HFF-Myc (cell line): ENCODE measurements around the gene ZNF385A.

Source experiments
- DNase-seq: peaks from one replicate; pipeline ENCODE4 v3.0.0-alpha.2; 2011; ENCODE audit warnings: low read depth; ENCODE audit errors: extremely low read depth
- H3K4me3 ChIP-seq: replicated peaks from 2 replicates; pipeline ENCODE4 v1.5.1; 2011; ENCODE audit warnings: low read depth, mild to moderate bottlenecking, control low read depth, low read length
- TF ChIP-seq, protein P1 (sequence below): IDR thresholded peaks from 2 replicates; pipeline ENCODE4 v1.5.1; 2012; ENCODE audit warnings: mild to moderate bottlenecking, low read depth, low read length, control low read depth; ENCODE audit errors: missing control alignments

Gene ZNF385A

DNA sequence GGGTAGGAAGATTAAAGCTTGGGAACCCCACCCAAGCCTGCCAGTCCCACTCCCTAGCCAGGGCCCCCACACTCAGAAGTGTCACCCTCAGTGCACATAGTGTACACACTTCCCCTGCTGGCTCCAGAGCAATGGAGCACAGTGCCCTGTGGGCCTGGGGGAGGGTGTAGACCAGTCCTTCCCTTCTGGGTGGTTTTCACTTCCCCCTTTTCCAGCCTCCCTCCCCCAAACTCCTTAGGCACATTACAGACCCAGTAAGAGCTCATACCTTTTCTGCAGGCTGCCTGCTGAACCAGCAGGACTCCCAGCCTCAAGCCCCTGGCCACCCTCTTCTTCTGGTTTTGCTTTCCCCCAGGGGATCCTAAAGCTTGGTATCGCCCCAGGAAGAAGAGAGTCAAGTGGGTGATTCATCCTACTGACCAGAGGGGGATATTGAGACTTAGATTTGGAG is at the start of gene ZNF385A:
Gene ZNF385A (minus strand): TSS at position 143 of the 451 bp plus-strand sequence. CDS start 219 bp downstream, outside the sequence.
- no peak for DNase-seq
- TF ChIP-seq, protein P1, sequence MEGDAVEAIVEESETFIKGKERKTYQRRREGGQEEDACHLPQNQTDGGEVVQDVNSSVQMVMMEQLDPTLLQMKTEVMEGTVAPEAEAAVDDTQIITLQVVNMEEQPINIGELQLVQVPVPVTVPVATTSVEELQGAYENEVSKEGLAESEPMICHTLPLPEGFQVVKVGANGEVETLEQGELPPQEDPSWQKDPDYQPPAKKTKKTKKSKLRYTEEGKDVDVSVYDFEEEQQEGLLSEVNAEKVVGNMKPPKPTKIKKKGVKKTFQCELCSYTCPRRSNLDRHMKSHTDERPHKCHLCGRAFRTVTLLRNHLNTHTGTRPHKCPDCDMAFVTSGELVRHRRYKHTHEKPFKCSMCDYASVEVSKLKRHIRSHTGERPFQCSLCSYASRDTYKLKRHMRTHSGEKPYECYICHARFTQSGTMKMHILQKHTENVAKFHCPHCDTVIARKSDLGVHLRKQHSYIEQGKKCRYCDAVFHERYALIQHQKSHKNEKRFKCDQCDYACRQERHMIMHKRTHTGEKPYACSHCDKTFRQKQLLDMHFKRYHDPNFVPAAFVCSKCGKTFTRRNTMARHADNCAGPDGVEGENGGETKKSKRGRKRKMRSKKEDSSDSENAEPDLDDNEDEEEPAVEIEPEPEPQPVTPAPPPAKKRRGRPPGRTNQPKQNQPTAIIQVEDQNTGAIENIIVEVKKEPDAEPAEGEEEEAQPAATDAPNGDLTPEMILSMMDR = no peak
- no peak within 1 kb of the TSS for H3K4me3 ChIP-seq

GRCh38 chr12:54432815-54433164 is 48.3 kb upstream of the ZNF385A start:
- no peak overlapping the region for H3K4me3 ChIP-seq
- TF ChIP-seq, protein P1 = no peak
- no peak for DNase-seq

DNA sequence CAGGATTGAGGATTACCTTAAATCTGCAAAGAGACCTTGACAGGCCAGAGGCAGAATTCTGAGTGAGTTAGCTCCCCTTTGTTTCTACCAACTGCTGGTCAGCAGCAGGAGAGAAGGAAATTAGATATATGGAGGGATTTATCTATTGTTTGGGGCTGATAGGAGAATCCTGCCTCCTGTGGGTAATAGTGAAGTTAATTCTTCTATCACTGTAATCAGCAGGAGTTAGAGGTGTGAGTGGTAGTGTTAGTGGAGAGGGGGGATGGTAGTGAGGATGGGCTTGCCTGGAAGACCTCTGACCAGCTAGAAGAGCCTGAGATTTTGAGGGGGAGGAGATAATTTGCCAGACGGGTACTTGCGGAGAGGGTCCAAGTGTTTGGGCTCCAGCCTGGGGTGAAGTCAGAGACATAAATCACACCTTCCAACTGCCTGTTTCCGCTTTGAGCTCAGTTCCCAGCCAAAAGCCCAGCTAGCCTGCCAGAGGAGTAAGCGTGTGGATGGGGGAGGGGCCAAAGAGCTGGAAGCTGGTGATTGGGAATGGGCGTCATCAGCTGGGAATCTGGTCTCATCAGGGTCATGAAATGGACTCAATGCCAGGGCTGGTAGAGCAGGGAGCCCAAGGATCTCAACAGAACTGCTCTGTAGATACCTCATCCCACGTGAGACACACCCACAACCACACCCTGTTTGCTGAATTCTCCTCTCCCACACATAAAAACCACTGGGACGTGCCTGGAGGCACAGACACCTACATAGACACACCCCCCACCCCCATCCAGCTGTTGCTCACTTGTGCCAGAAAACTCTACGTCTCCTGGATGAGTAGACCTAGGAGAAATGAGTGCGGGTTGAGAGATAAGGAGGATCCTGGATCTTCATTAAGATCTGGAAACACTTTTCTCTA is 47.6 kb upstream of the ZNF385A start:
- DNase-seq = peak; percentile 67
- H3K4me3 ChIP-seq = no peak overlapping the region
- TF ChIP-seq, protein P1 = no peak

- DNase-seq = no peak
- no peak overlapping the region for H3K4me3 ChIP-seq
- TF ChIP-seq, protein P1 = no peak
Measured at GRCh38 chr12:54430471-54431069, 46.0 kb upstream of the ZNF385A start.

GRCh38 chr12:54429014-54429471 is 44.5 kb upstream of the ZNF385A start:
- no peak overlapping the region for H3K4me3 ChIP-seq
- TF ChIP-seq, protein P1 = no peak
- no peak for DNase-seq

DNA sequence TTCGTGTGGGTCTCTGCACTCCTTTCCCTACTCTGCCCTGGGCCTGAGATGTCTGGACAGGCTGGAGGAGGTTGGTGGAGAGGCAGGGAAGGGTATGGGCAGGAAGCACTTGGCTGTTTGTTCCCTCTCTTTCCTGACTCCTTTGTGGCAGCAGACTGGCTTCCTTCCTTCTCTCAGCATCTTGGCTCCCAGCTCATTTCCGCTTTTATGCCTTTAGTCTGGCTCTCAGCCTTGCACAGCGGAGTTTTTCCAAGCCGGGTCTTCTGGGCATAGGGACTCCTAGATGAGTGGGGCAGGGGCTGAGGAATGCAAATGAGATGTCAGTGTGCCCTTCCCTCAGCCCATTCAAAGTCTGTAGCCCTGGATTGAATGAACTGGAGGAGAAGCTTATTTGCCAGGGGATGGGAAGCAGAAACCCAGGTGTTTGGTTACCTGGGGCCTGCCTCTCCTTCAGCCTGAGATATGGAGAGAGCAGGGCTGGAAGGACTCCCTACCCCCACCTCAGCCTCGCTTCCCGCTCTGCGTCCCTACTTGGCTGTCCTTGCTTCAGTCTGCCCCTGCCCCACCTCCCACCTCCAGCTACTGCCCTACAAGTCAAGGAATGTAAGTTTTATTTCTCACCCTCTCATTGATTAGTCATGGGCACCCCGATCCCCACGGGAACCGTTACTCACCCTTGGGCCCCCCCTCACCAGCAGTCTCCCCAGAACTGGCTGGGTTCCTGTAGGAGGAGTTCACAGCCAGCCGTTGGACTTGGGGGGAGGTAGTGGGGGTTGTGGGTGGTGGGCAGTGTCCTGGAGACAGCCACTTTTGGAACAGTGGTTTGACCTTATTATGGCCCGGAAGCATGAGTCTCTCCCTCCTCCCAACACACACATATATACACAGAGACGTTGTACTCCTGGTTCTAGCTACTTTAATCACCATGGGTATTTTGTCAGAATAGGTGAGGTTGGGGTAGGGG is 43.8 kb upstream of the ZNF385A start:
- no peak for DNase-seq
- TF ChIP-seq, protein P1 = no peak
- H3K4me3 ChIP-seq = no peak overlapping the region
